NT2/D1 (cell line): Measurements from ENCODE around the gene SELENOM.

ENCODE experiments used
- SUZ12 ChIP-seq: IDR thresholded peaks from 2 replicates; pipeline ENCODE4 v1.6.1; 2011; ENCODE audit not compliant: insufficient read length, insufficient read depth; ENCODE audit errors: extremely low read depth
- ZNF274 ChIP-seq: IDR thresholded peaks from 2 replicates; pipeline ENCODE4 v1.6.1; 2011; ENCODE audit warnings: mild to moderate bottlenecking, low read depth, low read length

DNA sequence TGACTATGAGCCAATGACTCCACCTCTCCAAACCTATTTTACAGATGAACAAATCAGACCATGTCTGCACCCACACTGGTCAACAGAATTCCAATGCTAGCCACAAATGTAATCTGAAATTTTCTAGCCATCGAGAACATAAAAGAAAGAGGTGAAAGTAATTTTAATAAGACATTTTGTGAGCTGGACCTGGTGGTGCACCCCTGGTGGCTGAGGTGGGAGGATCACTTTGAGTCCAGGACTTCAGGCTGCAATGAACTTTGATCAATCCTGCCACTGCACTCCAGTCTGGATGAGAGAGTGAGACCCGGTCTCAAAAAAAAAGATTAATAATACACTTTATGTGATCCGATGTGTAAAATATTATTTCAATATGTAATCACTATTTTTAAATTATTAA, 43.2 kb upstream of the SELENOM start:
- TF ChIP-seq SUZ12, result no peak
- no peak for TF ChIP-seq ZNF274
